ENCODE data around the gene PARVA. TPM values are rescaled to one million over a fixed set of nuclear protein-coding genes. Genes with fewer than 3 reads are reported as not detected.

The PARVA gene
- total RNA-seq, 1 experiment from 2014 or later, result 29.1 TPM

GRCh38 chr11:12414611-12415010, 37.2 kb downstream of the PARVA start:
- ChIA-PET CTCF (no interaction called here), POLR2A (no interaction called here)
- Histone ChIP-seq H3K27me3 (ENCODE audit: control insufficient read depth, insufficient read depth, low read length) (no peaks in the 10 kb centered on the region), H3K9me3 (ENCODE audit: control insufficient read depth, insufficient read depth, low read depth, low read length) (no peaks in the 10 kb centered on the region), H3K27ac (ENCODE audit: low read length) (no peak overlapping the region), H3K4me3 (ENCODE audit: low read depth in 2 of 2, low read length in 2 of 2) (no peak overlapping the region), H3K4me1 (ENCODE audit: control insufficient read depth, insufficient read depth, low read length) (peaks cover 10% of the 10 kb centered on the region), H3K36me3 (ENCODE audit: control insufficient read depth, insufficient read depth, low read length) (no peaks in the 10 kb centered on the region)
- BruUV-seq (replicated peaks), result no TSS peak
- intact Hi-C loops (cut with micrococcal nuclease; ENCODE audit: unreplicated experiment) (loop anchor here (10.0 kb wide), 2 partner anchors 260 to 480 kb away; partner anchors contain the start of gene TEAD1), in situ Hi-C loops (cut with HindIII; ENCODE audit: low pct_unique_long_range_greater_than_20kb, low sequenced_read_pairs) (no loop called here)
- TF ChIP-seq REST (IDR thresholded peaks at IDR 0.05; ENCODE audit: insufficient read depth in 1 of 2, low read depth in 2 of 2, low read length in 1 of 2) (no peak), TCF7L2 (IDR thresholded peaks at IDR 0.05; ENCODE audit: low read depth, low read length) (no peak), SIN3A (IDR thresholded peaks at IDR 0.05; ENCODE audit: borderline replicate concordance, insufficient read depth, low read depth, low read length) (no peak), POLR2AphosphoS5 (IDR thresholded peaks at IDR 0.05; ENCODE audit: low read depth, low read length) (no peak), CTCF (IDR thresholded peaks at IDR 0.05) (no peak)
- DNase-seq (ENCODE audit: low read depth, low spot score), result no peak
- no peak for ATAC-seq

GRCh38 chr11:12415342-12415966, 38.1 kb downstream of the PARVA start:
- CTCF ChIA-PET, result no interaction called here
- intact Hi-C loops (cut with micrococcal nuclease; ENCODE audit: unreplicated experiment) (loop anchor here (10.0 kb wide), 2 partner anchors 259 to 479 kb away; partner anchors contain the start of gene TEAD1), in situ Hi-C loops (cut with HindIII; ENCODE audit: low pct_unique_long_range_greater_than_20kb, low sequenced_read_pairs) (no loop called here)
- POLR2A ChIA-PET, result no interaction called here
- no TSS peak for BruUV-seq (replicated peaks)
- Histone ChIP-seq H3K27me3 (ENCODE audit: control insufficient read depth, insufficient read depth, low read length) (no peaks in the 10 kb centered on the region), H3K4me1 (ENCODE audit: control insufficient read depth, insufficient read depth, low read length) (peaks cover 6% of the 10 kb centered on the region), H3K9me3 (ENCODE audit: control insufficient read depth, insufficient read depth, low read depth, low read length) (no peaks in the 10 kb centered on the region), H3K27ac (ENCODE audit: low read length) (no peak overlapping the region), H3K36me3 (ENCODE audit: control insufficient read depth, insufficient read depth, low read length) (no peaks in the 10 kb centered on the region), H3K4me3 (ENCODE audit: low read depth in 2 of 2, low read length in 2 of 2) (no peak overlapping the region)
- no peak for ATAC-seq
- TF ChIP-seq CTCF (IDR thresholded peaks at IDR 0.05) (no peak), TCF7L2 (IDR thresholded peaks at IDR 0.05; ENCODE audit: low read depth, low read length) (no peak), SIN3A (IDR thresholded peaks at IDR 0.05; ENCODE audit: borderline replicate concordance, insufficient read depth, low read depth, low read length) (no peak), REST (IDR thresholded peaks at IDR 0.05; ENCODE audit: insufficient read depth in 1 of 2, low read depth in 2 of 2, low read length in 1 of 2) (no peak), POLR2AphosphoS5 (IDR thresholded peaks at IDR 0.05; ENCODE audit: low read depth, low read length) (no peak)
- no peak for DNase-seq (ENCODE audit: low read depth, low spot score)

Measured in Panc1 (cell line).